Measurements from ENCODE around the gene TARS2. TPM values are rescaled to one million over a fixed set of nuclear protein-coding genes. Genes with fewer than 3 reads are reported as not detected.

Gene TARS2
- total and polyA plus RNA-seq, 2 experiments from 2014 or later, result 10.1 to 19.2 TPM

DNA sequence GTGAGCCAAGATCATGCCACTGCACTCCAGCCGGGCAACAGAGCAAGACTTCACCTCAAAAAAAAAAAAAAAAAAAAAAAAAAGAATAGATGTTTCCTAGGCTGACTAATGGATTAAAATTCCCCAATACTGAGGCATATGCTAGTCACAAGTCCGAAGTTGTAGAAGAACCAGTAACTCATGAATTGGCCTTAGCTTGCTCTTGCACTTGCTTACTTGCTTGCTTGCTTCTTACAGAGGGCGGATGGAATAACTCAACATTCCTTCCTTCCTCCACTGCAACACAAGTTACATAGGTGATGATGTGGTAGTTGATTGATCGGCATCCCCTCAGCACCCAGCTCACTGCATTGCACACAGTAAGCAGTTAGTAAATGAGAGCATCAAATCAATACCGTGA lies 2.8 kb upstream of the TARS2 start:
- no peak for DNase-seq (ENCODE audit: low spot score)
- 87% methylated on average over 5 of the region's 5 CpGs for WGBS (ENCODE audit: low lambda C conversion rate, missing lambda C conversion rate)
- no peaks in the 10 kb centered on the region for H3K9me2 ChIP-seq (replicated peaks; ENCODE audit: insufficient read depth)

DNA sequence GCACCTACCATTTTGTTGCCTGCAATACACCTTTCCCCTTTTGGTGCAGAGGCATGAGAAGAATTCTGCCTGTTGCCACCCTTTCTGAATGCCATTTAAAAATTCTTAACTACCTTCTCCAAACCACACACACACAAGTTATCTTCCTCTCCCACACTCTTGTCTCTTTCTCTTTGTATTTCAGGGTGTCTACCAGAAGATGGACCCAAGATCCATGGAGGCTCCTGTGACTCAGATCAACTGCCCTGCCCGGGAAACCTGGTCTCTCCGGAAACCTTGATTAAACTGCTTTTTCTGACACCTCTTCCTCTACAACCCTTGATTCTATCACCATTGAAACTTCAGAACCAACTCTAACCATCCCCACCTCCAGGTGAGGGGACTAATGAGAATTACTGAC lies 2.4 kb upstream of the TARS2 start:
- WGBS (ENCODE audit: low lambda C conversion rate, missing lambda C conversion rate), result 59% methylated on average over 2 of the region's 2 CpGs
- Histone ChIP-seq H3K27me3 (no peaks in the 10 kb centered on the region), H3K4me1 (ENCODE audit: insufficient read depth) (peaks cover 4% of the 10 kb centered on the region), H3K4me2 (no peak overlapping the region), H3K79me2 (peaks cover 9% of the 10 kb centered on the region), H3K9me2 (replicated peaks; ENCODE audit: insufficient read depth) (no peaks in the 10 kb centered on the region), H4K20me1 (ENCODE audit: insufficient read depth, poor library complexity, severe bottlenecking) (no peaks in the 10 kb centered on the region), H3K36me3 (replicated peaks; ENCODE audit: insufficient read depth, low read depth) (no peaks in the 10 kb centered on the region), H2AFZ (no peak overlapping the region), H3K4me3 (no peak overlapping the region), H3K27ac (no peak overlapping the region), H3K9me3 (ENCODE audit: low read depth) (no peaks in the 10 kb centered on the region)
- TF ChIP-seq EZH2 (IDR thresholded peaks at IDR 0.05; ENCODE audit: borderline replicate concordance), result no peak
- TF ChIP-seq, protein P1, sequence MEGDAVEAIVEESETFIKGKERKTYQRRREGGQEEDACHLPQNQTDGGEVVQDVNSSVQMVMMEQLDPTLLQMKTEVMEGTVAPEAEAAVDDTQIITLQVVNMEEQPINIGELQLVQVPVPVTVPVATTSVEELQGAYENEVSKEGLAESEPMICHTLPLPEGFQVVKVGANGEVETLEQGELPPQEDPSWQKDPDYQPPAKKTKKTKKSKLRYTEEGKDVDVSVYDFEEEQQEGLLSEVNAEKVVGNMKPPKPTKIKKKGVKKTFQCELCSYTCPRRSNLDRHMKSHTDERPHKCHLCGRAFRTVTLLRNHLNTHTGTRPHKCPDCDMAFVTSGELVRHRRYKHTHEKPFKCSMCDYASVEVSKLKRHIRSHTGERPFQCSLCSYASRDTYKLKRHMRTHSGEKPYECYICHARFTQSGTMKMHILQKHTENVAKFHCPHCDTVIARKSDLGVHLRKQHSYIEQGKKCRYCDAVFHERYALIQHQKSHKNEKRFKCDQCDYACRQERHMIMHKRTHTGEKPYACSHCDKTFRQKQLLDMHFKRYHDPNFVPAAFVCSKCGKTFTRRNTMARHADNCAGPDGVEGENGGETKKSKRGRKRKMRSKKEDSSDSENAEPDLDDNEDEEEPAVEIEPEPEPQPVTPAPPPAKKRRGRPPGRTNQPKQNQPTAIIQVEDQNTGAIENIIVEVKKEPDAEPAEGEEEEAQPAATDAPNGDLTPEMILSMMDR (IDR thresholded peaks at IDR 0.05; ENCODE audit: poor library complexity), result no peak
- no peak for TF ChIP-seq EZH2phosphoT487 (IDR thresholded peaks at IDR 0.05; ENCODE audit: low read depth, severe bottlenecking, unreplicated experiment)
- DNase-seq (ENCODE audit: low spot score), result no peak

More for the DNA sequence above, 2.8 kb upstream of the TARS2 start:
- peaks cover 9% of the 10 kb centered on the region for H3K79me2 ChIP-seq
- H3K27ac ChIP-seq, result no peak overlapping the region
- no peaks in the 10 kb centered on the region for H4K20me1 ChIP-seq (ENCODE audit: insufficient read depth, poor library complexity, severe bottlenecking)
- H2AFZ ChIP-seq, result no peak overlapping the region
- H3K4me2 ChIP-seq, result no peak overlapping the region
- H3K4me3 ChIP-seq, result no peak overlapping the region
- no peaks in the 10 kb centered on the region for H3K9me3 ChIP-seq (ENCODE audit: low read depth)
- peaks cover 4% of the 10 kb centered on the region for H3K4me1 ChIP-seq (ENCODE audit: insufficient read depth)
- H3K36me3 ChIP-seq (replicated peaks; ENCODE audit: insufficient read depth, low read depth), result no peaks in the 10 kb centered on the region
- TF ChIP-seq, protein P1 (IDR thresholded peaks at IDR 0.05; ENCODE audit: poor library complexity), result no peak
- no peak for TF ChIP-seq EZH2 (IDR thresholded peaks at IDR 0.05; ENCODE audit: borderline replicate concordance)
- no peaks in the 10 kb centered on the region for H3K27me3 ChIP-seq

GRCh38 chr1:150487763-150488115 lies 520 bp downstream of the TARS2 start:
- Histone ChIP-seq H3K27ac (peak overlapping the region; percentile 27), H3K4me3 (peak overlapping the region; percentile 38), H3K9me3 (ENCODE audit: low read depth) (no peaks in the 10 kb centered on the region), H3K4me1 (ENCODE audit: insufficient read depth) (peaks cover 4% of the 10 kb centered on the region), H2AFZ (peak overlapping the region; percentile 61), H3K9me2 (replicated peaks; ENCODE audit: insufficient read depth) (no peaks in the 10 kb centered on the region), H3K27me3 (no peaks in the 10 kb centered on the region), H3K4me2 (peak overlapping the region; percentile 83), H4K20me1 (ENCODE audit: insufficient read depth, poor library complexity, severe bottlenecking) (no peaks in the 10 kb centered on the region), H3K79me2 (peaks cover 9% of the 10 kb centered on the region), H3K36me3 (replicated peaks; ENCODE audit: insufficient read depth, low read depth) (no peaks in the 10 kb centered on the region)
- DNase-seq (ENCODE audit: low spot score), result no peak
- WGBS (ENCODE audit: low lambda C conversion rate, missing lambda C conversion rate), result 9% methylated on average over 7 of the region's 7 CpGs
- TF ChIP-seq, protein P1 (IDR thresholded peaks at IDR 0.05; ENCODE audit: poor library complexity), result no peak
- TF ChIP-seq EZH2 (IDR thresholded peaks at IDR 0.05; ENCODE audit: borderline replicate concordance) (no peak), EZH2phosphoT487 (IDR thresholded peaks at IDR 0.05; ENCODE audit: low read depth, severe bottlenecking, unreplicated experiment) (no peak)

GRCh38 chr1:150493175-150493574 lies 6.0 kb downstream of the TARS2 start:
- no peak overlapping the region for H3K4me3 ChIP-seq
- no peaks in the 10 kb centered on the region for H3K36me3 ChIP-seq (replicated peaks; ENCODE audit: insufficient read depth, low read depth)
- H3K27me3 ChIP-seq, result no peaks in the 10 kb centered on the region
- H3K79me2 ChIP-seq, result peaks cover 2% of the 10 kb centered on the region
- no peaks in the 10 kb centered on the region for H3K9me2 ChIP-seq (replicated peaks; ENCODE audit: insufficient read depth)
- no peaks in the 10 kb centered on the region for H4K20me1 ChIP-seq (ENCODE audit: insufficient read depth, poor library complexity, severe bottlenecking)
- no peaks in the 10 kb centered on the region for H3K9me3 ChIP-seq (ENCODE audit: low read depth)
- H2AFZ ChIP-seq, result no peak overlapping the region
- TF ChIP-seq EZH2 (IDR thresholded peaks at IDR 0.05; ENCODE audit: borderline replicate concordance) (no peak), EZH2phosphoT487 (IDR thresholded peaks at IDR 0.05; ENCODE audit: low read depth, severe bottlenecking, unreplicated experiment) (no peak)
- TF ChIP-seq, protein P1 (IDR thresholded peaks at IDR 0.05; ENCODE audit: poor library complexity), result no peak
- no peak for DNase-seq (ENCODE audit: low spot score)
- peaks cover under 1% of the 10 kb centered on the region for H3K4me1 ChIP-seq (ENCODE audit: insufficient read depth)
- H3K27ac ChIP-seq, result no peak overlapping the region
- WGBS (ENCODE audit: low lambda C conversion rate, missing lambda C conversion rate), result 98% methylated on average over 8 of the region's 8 CpGs
- no peak overlapping the region for H3K4me2 ChIP-seq
